ENCODE measurements around the gene NANP.

The NANP gene

DNA sequence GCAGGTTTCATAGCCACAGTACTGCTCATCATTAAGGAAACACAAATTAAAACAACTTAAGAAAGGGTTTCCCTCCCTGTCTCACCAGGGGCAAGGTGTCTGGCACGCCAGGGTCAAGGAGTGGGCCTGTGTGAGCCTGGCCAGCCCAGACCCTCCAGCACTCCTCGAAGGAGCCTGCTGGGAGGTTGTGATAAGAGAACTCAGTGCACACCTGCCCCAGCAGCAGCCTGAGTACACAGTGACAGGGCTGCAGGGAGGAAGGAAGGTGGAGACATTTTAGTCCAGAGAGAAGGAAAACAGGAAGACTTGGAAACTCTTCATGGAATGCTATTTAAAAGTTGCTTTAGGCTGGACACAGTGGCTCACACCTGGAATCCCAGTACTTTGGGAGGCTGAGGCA is 52.6 kb downstream of the NANP start:
- no peak for DNase-seq (ENCODE audit: low spot score)

DNA sequence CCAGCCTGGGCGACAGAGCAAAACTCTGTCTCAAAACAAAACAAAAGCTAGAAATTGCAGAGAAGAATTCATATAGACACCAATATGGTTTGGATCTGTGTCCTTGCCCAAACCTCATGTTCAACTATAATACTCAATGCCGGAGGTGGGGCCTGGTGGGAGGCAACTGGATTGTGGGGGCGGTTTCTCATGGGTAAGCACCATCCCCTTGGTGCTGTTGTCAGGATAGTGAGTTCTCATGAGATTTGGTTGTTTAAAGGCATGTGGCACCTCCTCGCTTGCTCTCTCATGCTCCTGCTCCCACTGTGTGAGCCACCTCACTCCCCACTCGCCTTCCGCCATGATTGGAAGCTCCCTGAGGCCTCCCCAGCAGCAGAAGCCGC is 53.7 kb downstream of the NANP start:
- no peak for DNase-seq (ENCODE audit: low spot score)

DNA sequence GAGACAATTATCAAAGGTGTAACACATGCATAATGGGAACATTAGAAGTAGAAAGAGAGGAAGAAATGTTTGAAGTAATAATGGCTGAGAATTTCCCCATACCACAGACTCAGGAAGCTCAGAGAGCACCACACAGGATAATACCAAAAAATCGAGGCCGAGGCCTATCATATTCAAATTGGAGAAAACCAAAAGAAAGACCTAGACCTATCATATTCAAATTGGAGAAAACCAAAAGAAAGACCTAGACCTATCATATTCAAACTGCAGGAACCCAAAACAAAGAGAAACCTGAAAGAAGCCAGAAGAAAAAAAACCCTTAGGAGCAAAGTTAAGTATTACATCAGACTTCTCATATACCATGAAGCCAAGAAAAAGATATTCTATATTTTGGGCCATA is 56.5 kb downstream of the NANP start:
- DNase-seq (ENCODE audit: low spot score): no peak

DNA sequence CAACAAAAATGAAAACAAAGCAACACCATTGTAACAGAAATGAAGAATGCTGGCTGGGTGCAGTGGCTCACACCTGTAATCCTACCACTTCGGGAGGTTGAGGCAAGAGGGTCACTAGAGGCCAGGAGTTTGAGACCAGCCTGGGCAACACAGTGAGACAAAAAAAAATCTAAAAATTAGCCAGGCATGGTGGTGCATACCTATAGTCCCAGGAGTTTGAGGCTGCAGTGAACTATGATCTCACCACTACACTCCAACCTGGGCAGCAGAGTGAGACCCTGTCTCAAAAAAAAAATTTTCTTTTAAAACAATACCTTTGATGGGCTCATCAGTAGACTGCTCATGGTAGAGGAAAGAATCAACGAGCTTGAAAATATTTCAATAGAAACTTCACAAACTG is 57.0 kb downstream of the NANP start:
- DNase-seq (ENCODE audit: low spot score): no peak

DNA sequence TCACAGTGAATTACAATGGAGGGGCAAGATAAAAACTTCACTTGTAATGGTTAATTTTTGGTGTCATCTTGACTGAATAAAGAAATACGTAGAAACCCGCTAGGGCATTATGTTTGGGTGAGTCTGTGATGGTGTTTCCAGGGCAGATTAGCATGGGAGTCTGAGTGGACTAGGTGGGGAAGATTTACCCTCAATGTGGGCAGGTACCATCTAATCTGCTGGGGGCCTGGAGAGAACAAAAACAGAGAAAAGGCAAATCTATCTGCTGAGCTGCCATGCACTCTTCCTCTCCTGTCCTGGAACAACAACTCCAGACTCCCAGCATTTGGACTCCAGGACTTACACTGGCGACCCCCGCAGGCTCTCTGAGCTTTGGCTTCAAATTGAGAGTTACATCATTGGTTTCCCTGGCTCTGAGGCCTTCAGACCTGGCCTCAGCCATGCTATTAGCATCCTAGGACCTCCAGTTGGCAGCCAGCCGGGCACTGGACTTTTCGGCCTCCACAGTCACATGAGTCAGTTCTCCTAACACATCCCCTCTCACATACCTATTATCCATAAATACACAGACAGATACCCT is 58.1 kb downstream of the NANP start:
- no peak for DNase-seq (ENCODE audit: low spot score)

DNA sequence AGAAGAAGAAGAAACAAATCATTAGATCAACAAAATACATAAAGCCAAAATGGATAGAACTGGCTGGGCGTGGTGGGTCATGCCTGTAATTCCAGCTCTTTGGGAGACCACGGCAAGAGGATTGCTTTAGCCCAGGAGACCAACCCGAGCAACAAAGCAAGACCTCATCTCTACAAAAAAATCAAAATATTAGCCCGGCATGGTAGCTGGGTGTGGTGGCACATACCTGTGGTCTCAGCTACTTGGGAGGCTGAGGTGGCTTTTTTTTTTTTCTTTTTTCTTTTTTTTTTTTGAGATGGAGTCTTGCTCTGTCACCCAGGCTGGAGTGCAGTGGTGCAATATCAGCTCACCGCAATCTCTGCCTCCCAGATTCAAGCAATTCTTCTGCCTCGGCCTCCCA is 59.9 kb downstream of the NANP start:
- no peak for DNase-seq (ENCODE audit: low spot score)

DNA sequence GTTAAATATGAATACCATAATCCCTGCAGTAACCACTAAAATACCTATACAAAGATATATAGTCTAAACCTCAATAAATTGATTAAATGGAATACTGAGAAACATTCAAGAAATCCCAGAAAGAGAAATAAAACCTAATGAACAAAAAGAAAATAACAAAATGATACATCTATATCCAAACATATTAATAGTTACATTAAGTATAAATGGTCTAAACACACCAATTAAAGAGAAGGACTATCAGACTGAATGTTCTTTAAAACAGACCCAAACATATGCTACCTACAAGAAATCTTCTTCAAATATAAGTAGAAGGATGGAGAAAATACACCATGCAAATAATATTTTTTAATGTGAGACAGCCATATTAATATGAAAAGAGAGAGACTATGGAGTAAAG is 60.5 kb downstream of the NANP start:
- DNase-seq (ENCODE audit: low spot score): no peak

All from left forelimb (tissue), 1 donor.